MV-4-11 (cell line): ENCODE measurements around the gene TMEM185B.
"Not testable (repeated sequence)": the region's sequence is repeated elsewhere in the genome, so short reads cannot be mapped to it uniquely, and the experiment has no call there.

Experiments
- DNase-seq: peaks from one replicate; lab custom pipeline; 2025; lab: John Stamatoyannopoulos, UW

The TMEM185B gene

DNA sequence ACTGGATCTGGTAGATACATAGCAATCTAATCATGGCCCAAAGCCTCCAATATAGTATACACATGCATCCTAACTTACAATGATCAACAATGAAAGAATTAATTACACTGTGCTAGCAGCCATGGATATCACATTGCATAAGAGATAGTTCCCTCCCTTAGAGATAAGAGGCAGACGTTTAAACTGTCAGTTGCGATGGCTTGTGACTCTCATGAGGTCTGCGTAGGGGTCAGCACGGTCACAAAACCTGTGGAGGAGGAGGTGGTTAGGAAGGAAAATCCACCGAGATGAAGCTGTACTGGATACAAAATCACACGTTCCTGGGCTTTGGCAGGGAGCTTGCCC, 28.7 kb upstream of the TMEM185B start:
- DNase-seq, result peak; percentile 53

DNA sequence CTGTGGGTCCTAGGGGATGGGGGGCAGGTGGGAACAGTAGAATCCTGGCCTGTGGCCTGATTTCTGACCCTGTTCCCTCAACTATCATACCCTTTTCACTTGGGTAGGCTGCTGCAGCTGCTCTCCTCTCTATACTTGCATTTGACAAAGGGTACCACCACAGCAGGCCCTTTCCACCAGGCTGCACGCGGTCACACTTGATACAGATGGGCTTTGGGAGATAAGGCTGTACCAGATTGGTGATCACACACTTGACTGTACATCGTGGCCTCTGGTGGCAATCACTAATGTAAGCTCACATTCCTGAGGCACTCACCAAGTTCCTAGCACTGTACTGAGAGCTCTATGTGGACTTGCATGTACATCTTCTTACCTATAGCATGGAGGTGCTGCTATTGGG, 27.9 kb upstream of the TMEM185B start:
- no peak for DNase-seq

- no peak for DNase-seq
Measured at GRCh38 chr2:120250640-120251039, 27.4 kb upstream of the TMEM185B start.

GRCh38 chr2:120247851-120248250, 24.7 kb upstream of the TMEM185B start:
- DNase-seq, result no peak

GRCh38 chr2:120246546-120247300, 23.5 kb upstream of the TMEM185B start:
- no peak for DNase-seq

GRCh38 chr2:120245520-120246332, 22.5 kb upstream of the TMEM185B start:
- peak; percentile 53 for DNase-seq

DNA sequence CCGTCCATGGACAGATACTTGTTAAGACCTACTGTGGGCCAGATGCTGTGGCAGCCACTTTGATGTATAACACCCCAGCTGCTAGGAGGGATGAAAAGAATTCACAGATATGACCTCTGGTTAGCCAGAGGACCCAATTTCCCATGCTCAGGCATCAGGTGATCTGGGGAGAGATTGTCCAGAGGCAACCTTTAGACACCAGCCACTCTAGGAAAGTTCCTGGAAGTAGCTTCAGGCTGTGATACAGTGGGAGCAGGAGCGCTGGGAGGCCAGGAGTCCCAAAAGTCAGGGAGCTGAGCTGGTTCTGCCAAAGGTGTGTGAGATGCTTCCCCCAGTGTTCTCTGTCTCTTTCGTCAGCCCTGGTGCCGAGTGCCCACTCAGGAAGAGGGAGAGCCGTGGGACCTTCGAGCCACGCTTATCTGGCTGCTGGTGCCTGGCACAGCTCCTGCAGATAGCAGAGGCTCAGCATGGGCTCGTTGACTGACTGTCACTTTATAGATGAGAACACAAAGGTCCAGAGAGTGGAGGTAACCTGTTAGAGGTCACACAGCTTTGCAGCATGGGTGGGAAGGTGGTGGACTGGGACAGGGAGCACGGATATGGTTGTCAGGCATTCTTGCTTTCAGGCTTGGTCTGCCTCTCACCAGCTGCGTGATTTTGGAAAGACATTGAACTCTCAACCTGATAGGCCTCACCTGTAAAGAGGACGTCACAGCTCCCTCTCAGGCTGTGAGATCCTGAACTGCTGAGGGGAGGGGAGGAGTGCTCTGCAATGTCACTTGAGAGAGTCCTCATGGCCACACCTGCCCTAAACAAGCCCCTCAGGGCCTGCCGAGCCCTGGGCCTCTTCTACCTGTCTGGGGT, 21.7 kb upstream of the TMEM185B start:
- no peak for DNase-seq

DNA sequence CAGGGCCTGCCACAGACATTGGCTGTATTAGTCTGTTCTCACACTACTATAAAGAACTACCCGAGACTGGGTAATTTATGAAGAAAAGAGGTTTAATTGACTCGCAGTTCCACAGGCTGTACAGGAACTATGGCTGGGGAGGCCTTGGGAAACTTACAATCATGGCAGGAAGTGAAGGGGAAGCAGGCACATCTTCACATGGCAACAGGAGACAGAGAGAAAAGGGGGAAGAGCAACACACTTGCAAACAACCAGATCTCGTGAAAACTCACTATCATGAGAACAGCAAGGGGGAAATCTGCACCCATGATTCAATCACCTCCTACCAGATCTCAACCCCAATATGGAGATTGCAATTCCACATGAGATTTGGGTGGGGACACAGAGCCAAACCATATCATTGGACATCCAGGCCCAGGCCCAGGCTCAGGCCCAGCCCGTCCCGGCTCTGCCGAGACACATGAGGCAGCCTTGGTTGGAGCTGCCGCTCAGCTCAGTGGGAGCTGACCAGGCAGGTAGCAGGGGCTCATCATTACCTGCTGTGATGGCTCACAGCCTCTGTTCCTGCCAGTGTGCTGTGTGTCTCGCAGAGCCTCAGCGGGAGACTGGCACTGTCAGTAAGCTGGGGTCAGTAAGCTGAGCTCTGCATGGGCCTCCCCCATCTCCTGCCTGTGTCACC, 20.8 kb upstream of the TMEM185B start:
- DNase-seq, result no peak

GRCh38 chr2:120243211-120243610, 20.0 kb upstream of the TMEM185B start:
- DNase-seq, result peak; percentile 76

DNA sequence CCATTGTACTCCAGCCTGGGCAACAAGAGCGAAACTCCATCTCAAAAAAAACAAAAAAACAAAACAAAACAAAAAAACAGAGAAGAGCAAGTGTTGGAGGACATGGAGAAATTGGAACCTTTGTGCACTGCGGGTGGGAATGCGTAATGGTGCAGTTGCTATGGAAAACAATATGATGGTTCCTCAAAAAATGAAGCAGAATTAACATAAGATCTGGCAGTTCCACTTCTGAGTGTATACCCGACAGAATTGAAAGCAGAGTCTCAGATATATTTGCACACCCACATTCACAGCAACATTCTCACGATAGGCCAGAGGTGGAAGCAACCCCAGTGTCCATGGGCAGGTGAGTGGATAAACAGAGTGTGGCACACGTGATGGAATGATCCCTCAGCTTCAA, 18.5 kb upstream of the TMEM185B start:
- peak; percentile 68 for DNase-seq

GRCh38 chr2:120240901-120241429, 17.8 kb upstream of the TMEM185B start:
- DNase-seq, result no peak

GRCh38 chr2:120239488-120240287, 16.5 kb upstream of the TMEM185B start:
- DNase-seq, result no peak

DNA sequence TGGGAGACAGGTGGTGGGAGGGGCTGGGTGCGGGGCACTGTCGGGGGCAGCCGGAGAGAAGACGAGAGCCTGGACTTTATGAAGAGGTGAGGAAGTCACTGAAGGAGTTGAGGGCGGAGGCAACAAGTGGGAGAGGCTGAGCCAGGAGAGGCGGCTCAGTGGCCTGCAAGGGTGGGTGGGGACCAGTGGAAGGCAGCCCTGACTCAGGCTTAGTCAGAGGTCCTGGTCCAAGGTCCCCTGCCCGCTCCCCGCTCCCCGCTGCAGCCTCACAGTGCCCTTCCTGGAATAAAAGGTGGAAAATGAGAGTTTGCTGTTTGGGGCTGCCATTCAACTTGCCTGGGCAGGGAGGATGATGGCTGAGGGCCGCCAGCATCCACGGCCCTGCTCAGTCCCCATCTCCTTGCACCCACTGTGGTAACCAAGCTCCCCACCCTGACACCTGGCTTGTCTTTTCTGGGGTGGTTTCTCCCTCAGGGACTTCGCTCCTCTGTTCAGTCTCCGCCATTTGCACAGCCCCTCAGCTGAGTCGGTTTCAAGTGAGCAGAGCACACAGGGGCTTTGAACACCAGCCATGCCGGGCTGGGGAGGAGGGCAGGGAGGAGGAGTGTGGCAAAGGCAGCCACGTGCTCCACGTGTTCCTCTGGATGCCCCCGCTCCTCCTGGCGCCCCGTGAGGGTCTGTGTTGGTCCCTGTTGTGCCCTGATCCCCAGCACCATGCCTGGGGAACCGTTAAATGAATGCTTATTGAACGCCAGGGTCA, 15.7 kb upstream of the TMEM185B start:
- DNase-seq, result no peak

DNA sequence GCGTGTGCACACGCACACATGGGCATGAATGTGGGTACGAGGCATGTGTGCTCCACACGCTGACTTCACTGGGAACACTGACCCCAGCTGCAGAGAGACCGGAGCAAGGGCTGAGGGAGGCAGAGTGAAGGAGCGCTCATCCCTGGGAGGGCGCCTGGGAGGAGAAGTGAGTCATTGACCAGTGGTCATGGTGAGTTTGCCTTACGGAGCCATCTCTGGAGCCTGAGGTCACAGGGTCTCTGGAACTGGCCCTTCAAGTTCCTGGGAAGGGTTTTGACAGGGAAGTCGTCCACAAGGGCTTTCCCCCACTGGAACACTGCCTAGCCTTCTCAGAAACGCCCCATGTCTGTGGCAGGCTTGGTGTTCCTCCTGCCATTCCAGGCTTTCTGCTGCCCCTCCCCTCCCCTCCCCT, 14.3 kb upstream of the TMEM185B start:
- DNase-seq, result no peak

DNA sequence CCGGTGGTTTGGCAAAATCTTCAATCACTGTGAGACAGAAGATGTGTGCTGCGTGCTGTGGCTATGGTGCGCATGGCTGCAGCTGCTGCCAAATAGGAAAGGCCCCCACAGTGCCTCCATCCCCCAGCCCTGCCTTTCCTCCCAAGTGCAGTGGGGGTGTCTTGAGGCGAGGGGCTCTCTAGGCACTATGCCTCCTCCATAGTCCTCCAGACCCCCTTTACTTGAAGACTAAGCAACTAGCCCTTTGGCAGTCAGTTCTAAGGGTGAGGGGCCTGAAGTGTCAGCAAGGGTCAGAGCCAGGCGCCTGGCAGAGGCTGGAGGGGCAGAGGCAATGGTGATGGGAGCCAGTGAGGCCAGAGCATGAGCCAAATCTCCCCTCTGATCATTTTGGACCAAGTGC, 13.6 kb upstream of the TMEM185B start:
- DNase-seq, result no peak

DNA sequence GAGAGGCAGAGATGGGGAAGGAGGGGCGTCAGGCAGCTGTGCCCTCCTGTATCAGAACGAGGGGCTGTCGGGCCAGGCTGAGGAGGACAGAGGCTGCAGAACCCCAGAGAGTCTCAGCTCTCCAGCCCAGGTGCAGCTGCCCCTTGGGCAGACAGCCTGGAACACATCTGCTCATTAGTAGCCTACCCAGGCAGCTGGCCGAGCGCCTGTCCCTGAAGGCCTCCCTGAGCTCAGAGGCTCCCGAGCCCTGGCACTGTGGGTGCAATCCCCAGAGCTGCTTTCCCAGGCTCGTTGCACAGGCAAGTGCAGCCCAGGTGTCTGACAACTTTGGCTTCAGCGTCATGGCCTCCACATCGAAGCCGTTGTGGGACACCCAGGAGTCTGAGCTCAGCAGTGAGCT, 13.1 kb upstream of the TMEM185B start:
- no peak for DNase-seq

- DNase-seq, result no peak
Measured at GRCh38 chr2:120235681-120236080, 12.5 kb upstream of the TMEM185B start.

- DNase-seq, result not testable (repeated sequence)
Measured at GRCh38 chr2:120235158-120235557, 12.0 kb upstream of the TMEM185B start.

DNA sequence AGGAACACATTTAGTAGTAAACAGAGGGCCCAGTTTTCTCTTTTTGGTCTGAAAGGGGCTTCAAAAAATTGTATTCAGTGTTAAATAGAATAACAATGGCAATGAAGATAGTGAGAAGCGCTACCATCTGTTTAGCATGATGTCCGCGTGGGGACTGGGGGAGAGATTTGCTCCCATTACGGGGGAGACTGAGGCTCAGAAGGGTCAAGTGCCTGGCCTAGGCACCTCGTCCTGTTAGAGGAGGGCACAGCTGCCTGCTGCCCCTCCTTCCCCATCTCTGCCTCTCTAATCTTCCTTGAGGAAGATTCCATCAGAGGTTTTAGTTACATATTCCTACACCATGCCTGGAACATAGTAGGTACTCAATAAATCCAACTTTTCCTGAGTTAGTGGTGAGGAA, 10.1 kb upstream of the TMEM185B start:
- no peak for DNase-seq
